NCI-H2081 treated with DMSO at 0.1 percent for 48 hours (cell line): ENCODE measurements around the gene TRIM59.

Source experiments
- DNase-seq: peaks from one replicate; lab custom pipeline; 2025; lab: John Stamatoyannopoulos, UW

Gene TRIM59

GRCh38 chr3:160449636-160450598 is at the start of gene TRIM59:
TSS of gene TRIM59 (minus strand) at chr3:160449786. CDS start at chr3:160439183, 10,603 bp downstream.
- DNase-seq: peak; percentile 12

GRCh38 chr3:160498202-160498601 is 48.6 kb upstream of the TRIM59 start:
- no peak for DNase-seq

- DNase-seq: no peak
Observed at GRCh38 chr3:160490166-160490565, 40.6 kb upstream of the TRIM59 start.

- DNase-seq: no peak
Observed at GRCh38 chr3:160486459-160486869, 36.9 kb upstream of the TRIM59 start.

GRCh38 chr3:160482796-160483195 is 33.2 kb upstream of the TRIM59 start:
- DNase-seq: no peak

- DNase-seq: no peak
Observed at GRCh38 chr3:160481856-160482255, 32.3 kb upstream of the TRIM59 start.

- no peak for DNase-seq
Observed at GRCh38 chr3:160480931-160481330, 31.3 kb upstream of the TRIM59 start.

- no peak for DNase-seq
Observed at GRCh38 chr3:160479376-160479775, 29.8 kb upstream of the TRIM59 start.

- no peak for DNase-seq
Observed at GRCh38 chr3:160478338-160478737, 28.8 kb upstream of the TRIM59 start.

- DNase-seq: no peak
Observed at GRCh38 chr3:160477750-160478149, 28.2 kb upstream of the TRIM59 start.

GRCh38 chr3:160475884-160476283 is 26.3 kb upstream of the TRIM59 start:
- DNase-seq: no peak

GRCh38 chr3:160475153-160475552 is 25.6 kb upstream of the TRIM59 start:
- DNase-seq: no peak

GRCh38 chr3:160474416-160474838 is 24.8 kb upstream of the TRIM59 start:
- no peak for DNase-seq

- DNase-seq: no peak
Observed at GRCh38 chr3:160473978-160474377, 24.4 kb upstream of the TRIM59 start.

- no peak for DNase-seq
Observed at GRCh38 chr3:160473221-160473620, 23.6 kb upstream of the TRIM59 start.

GRCh38 chr3:160472344-160472743 is 22.8 kb upstream of the TRIM59 start:
- no peak for DNase-seq

GRCh38 chr3:160471892-160472291 is 22.3 kb upstream of the TRIM59 start:
- DNase-seq: no peak

- no peak for DNase-seq
Observed at GRCh38 chr3:160470181-160470580, 20.6 kb upstream of the TRIM59 start.

- DNase-seq: no peak
Observed at GRCh38 chr3:160464971-160465370, 15.4 kb upstream of the TRIM59 start.

- DNase-seq: no peak
Observed at GRCh38 chr3:160464321-160464720, 14.7 kb upstream of the TRIM59 start.

- DNase-seq: no peak
Observed at GRCh38 chr3:160460033-160460432, 10.4 kb upstream of the TRIM59 start.

- no peak for DNase-seq
Observed at GRCh38 chr3:160459450-160459970, 9.9 kb upstream of the TRIM59 start.

GRCh38 chr3:160458151-160458550 is 8.6 kb upstream of the TRIM59 start:
- DNase-seq: no peak
